ENCODE results near the gene FLT4.
"Not testable (repeated sequence)": the region's sequence is repeated elsewhere in the genome, so short reads cannot be mapped to it uniquely, and the experiment has no call there.

FLT4 gene

DNA sequence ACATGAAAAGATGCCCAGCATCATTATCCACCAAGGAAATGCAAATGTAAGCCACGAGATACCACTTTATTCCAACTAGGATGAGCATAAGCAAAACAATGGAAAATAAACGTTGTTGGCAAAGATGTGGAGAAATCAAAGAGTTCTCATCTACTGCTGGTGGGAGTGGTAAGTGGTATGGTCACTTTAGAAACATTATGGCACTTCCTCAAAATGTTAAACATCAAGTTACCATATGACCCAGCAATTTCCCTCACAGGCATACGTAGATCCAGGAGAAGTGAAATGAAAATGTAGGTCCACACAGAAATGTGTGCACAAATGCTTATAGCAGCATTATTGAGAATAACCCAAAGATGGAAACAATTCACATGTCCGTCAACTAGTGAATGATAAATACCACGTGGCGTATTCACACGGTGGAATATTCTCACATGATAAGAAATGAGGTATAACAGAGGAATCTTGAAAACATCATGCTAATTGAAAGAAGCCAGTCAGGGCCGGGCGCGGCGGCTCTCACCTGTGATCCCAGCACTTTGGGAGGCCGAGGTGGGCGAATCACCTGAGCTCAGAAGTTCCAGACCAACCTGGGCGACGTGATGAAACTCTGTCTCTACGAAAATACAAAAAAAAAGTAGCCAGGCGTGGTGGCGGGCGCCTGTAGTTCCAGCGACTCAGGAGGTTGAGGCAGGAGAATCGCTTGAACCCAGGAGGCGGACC, 16.4 kb upstream of the FLT4 start:
- TF ChIP-seq JUND (IDR thresholded peaks at IDR 0.05; ENCODE audit: low read depth), result no peak
- DNase-seq (ENCODE audit: low read depth in 1 of 2, low spot score in 1 of 2), result no peak
- in situ Hi-C loops (cut with HindIII; ENCODE audit: low pct_unique_long_range_greater_than_20kb, low sequenced_read_pairs), result no loop called here

DNA sequence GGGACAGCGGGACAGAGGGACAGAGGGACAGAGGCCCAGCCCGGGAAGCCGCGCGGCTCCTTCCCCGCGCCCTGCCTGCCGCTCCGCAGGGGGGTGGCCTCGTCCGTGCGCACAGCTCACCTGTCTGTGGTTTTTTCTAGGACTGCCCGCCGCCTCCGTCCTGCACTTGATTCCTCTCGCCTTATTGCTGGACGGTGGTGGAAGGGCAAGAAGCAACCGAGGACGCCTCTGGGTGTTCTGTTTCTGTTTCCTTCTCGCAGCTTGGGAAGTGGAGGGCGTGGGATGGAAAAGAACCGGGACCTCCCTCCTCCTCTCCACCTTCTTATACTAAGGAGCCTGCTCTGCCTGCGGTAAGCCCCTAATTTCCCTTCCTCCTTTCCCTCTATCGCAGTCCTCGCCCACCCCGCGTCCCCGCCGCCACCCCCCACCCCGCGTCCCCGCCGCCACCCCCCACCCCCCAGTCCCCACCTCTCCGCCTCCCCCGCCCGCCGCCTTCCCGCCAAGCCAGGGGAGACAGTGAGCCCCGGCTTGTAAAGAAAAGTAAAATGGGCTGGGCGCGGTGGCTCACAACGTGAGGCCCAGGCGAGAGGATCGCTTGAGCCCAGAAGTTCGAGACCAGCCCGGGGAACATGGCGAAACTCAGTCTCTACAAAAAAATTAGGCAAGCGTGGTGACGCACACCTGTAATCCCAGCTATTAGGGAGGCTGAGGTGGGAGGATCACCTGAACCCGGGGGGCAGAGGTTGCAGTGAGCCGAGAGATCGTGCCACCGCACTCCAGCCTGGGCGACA, 9.6 kb upstream of the FLT4 start:
- no peak for DNase-seq (ENCODE audit: low read depth in 1 of 2, low spot score in 1 of 2)
- no peak for TF ChIP-seq JUND (IDR thresholded peaks at IDR 0.05; ENCODE audit: low read depth)
- in situ Hi-C loops (cut with HindIII; ENCODE audit: low pct_unique_long_range_greater_than_20kb, low sequenced_read_pairs), result no loop called here

DNA sequence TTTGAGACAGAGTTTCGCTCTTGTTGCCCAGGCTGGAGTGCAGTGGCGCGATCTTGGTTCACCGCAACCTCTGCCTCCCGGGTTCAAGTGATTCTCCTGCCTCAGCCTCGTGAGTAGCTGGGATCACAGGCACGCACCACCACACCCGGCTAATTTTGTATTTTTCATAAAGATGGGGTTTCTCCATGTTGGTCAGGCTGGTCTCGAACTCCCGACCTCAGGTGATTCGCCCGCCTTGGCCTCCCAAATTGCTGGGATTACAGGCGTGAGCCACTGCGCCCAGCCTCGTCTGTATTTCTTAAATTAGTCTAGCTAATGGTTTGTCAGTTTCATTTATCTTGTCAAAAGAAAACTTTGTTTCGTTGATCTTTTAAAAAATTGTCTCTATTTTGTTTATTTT, 5.8 kb upstream of the FLT4 start:
- in situ Hi-C loops (cut with HindIII; ENCODE audit: low pct_unique_long_range_greater_than_20kb, low sequenced_read_pairs); DNase-seq (ENCODE audit: low read depth in 1 of 2, low spot score in 1 of 2): not testable (repeated sequence)

DNA sequence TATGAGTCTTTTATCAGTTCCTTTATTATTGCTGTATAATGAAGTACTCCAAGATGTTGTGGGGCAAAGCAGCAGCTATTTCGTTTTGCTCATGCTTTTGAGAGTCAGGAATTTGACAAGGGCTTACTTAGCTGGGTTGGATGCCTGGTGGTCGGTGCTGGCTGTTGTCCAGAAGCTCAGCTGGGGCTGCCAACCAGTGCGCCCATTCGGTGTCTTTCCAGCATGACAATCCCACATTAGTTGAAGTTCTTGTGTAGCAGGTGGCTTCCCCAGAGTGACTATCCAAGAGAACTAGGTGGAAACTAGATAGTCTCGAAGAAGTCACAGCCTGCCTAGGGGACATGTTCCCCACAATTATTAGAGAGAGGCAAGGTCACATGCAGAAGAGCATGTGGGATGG, 3.4 kb upstream of the FLT4 start:
- DNase-seq (ENCODE audit: low read depth in 1 of 2, low spot score in 1 of 2), result no peak
- no peak for TF ChIP-seq JUND (IDR thresholded peaks at IDR 0.05; ENCODE audit: low read depth)
- in situ Hi-C loops (cut with HindIII; ENCODE audit: low pct_unique_long_range_greater_than_20kb, low sequenced_read_pairs), result no loop called here

DNA sequence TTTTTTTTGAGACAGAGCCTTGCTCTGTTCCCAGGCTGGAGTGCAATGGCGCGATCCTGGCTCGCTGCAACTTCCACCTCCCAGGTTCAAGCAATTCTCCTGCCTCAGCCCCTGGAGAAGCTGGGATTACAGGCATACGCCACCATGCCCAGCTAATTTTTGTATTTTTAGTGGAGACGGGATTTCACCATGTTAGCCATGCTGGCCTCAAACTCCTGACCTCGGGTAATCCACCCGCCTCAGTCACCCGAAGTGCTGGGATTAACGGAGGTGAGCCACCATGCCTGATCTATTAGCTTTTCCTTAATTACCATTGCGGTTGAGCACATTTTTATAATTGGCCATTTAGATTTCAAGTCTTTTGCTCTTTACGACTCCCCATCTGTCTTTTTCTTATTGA, 2.9 kb upstream of the FLT4 start:
- TF ChIP-seq JUND (IDR thresholded peaks at IDR 0.05; ENCODE audit: low read depth), result no peak
- no peak for DNase-seq (ENCODE audit: low read depth in 1 of 2, low spot score in 1 of 2)
- in situ Hi-C loops (cut with HindIII; ENCODE audit: low pct_unique_long_range_greater_than_20kb, low sequenced_read_pairs), result no loop called here

DNA sequence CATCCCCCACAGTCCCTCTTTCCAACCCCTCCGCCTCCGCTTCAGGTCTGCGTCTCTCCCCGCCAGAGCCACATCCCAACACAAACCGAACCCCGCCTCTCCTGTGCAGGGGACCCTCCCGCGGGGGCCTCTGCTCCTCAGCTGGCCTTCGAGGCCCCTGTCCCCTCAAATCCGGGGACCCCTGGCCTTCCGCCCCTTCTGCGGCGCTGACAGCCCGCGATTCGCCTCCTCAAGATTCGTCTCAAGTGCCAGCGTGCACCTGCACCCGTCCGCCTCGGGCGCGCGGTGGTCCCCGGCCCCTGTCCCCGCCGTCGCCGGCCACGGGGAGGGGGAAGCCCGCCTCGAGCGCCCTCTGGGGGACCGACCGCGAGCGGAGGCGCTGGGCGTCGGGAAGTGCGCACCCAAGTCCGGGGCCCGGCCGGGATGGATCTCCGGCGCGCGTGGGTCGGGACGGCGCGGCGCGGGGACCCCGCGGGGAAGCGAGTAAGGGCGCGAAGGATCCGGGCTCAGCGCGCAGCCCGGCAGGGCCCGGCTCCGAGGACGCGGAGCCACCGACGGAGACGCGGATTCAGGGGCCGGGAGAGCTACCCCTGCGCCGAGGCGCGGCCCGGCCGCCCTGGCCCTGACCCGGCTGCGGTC, 623 bp downstream of the FLT4 start:
- DNase-seq (ENCODE audit: low read depth in 1 of 2, low spot score in 1 of 2), result no peak
- no peak for TF ChIP-seq JUND (IDR thresholded peaks at IDR 0.05; ENCODE audit: low read depth)
- in situ Hi-C loops (cut with HindIII; ENCODE audit: low pct_unique_long_range_greater_than_20kb, low sequenced_read_pairs), result no loop called here

DNA sequence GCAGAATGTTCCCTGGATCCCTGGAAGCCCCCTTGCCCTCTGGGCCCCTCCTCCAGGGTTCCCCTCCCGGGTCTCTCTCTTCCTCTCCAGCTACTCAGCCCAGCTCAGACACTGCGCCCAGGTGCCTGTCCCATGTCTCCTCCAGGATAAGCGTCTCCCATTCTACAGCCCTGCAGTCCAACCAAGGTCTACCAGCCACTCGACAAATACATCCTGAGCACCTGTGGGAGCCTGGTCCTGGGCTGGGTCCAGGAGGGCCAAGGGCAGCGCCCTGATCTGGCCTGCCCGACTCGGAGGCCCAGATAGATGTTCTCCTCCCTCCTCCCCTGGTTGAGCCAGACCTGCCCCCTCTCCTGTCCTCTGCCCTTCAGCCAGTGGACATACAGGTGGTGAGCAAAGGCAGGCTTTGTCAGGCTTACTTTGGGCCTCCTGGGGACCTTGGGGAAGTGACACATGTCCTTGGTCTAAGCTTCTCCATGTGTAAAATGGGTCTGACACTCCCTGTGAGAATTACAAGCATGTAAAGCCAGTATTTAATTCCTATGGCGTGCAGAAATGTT, 1.4 kb downstream of the FLT4 start:
- TF ChIP-seq JUND (IDR thresholded peaks at IDR 0.05; ENCODE audit: low read depth), result no peak
- no peak for DNase-seq (ENCODE audit: low read depth in 1 of 2, low spot score in 1 of 2)
- in situ Hi-C loops (cut with HindIII; ENCODE audit: low pct_unique_long_range_greater_than_20kb, low sequenced_read_pairs), result no loop called here

DNA sequence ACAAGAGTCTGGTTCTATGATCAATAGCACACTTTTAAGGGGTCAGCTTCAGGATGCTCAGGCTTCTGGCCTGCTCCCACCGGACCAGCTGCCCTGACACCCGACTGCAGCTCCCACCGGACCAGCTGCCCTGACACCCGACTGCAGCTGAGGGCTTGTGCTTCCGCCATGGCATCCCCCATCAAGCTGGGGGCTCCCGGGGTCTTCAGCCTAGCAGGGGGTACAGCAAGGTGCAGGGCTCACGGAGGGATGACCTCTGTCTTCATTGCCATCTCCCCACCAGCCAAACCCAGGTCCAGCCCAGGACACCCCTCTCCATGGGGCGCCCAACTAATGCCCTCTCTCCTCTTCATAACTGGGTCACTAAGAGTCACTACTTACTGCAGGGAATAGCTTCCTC, 1.9 kb downstream of the FLT4 start:
- no peak for DNase-seq (ENCODE audit: low read depth in 1 of 2, low spot score in 1 of 2)
- in situ Hi-C loops (cut with HindIII; ENCODE audit: low pct_unique_long_range_greater_than_20kb, low sequenced_read_pairs), result no loop called here
- no peak for TF ChIP-seq JUND (IDR thresholded peaks at IDR 0.05; ENCODE audit: low read depth)

DNA sequence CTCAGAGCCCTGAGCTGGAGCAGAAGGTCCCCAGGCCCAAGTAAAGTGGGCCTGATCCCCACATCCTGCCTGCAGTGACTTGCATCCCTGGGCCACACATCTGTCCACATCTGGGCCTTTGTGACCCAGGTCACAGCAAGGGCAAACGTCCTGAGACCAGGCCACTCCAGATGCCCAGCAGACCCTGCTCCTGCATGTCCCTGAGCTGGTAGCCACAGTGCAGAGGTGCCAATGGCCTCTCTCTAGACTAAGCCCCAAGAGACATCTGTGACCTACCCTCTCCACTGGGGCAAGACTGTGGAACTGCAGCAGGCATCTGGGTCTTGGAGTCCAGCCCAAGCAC, 2.5 kb downstream of the FLT4 start:
- in situ Hi-C loops (cut with HindIII; ENCODE audit: low pct_unique_long_range_greater_than_20kb, low sequenced_read_pairs), result no loop called here
- no peak for TF ChIP-seq JUND (IDR thresholded peaks at IDR 0.05; ENCODE audit: low read depth)
- peak in 1 of 2 experiments; percentile 35 for DNase-seq (ENCODE audit: low read depth in 1 of 2, low spot score in 1 of 2)

DNA sequence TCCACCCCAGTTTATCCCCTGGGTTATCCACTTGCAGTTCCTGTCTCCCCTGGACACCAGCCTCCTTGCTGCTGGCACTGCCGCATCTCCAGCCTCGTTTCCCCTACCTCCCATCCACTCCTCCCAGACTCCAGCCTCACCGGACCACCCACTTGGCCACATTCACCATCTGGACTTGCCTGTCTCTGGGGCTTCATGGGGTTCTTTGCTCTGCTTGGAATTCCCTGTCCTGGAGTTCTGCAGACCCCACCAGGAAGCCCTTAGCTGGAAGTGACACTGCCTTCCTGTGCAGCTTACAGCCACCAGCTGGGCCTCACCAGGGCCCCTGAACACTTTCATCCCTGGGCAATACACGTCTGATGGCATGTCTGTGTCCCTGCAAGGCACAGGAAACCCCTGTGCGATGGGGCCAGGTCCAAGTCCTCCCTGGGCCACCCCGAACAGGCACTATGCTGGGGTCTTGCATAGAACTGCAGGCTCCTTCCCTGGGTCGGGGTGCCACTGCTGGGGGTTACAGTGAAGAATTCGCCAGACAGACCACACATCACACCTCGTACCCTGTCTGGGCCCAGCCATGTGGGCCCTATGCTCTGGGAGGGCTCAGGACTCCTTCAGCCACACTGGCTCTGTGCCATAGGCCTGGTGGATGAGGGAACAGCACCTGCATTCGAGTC, 3.0 kb downstream of the FLT4 start:
- no peak for TF ChIP-seq JUND (IDR thresholded peaks at IDR 0.05; ENCODE audit: low read depth)
- in situ Hi-C loops (cut with HindIII; ENCODE audit: low pct_unique_long_range_greater_than_20kb, low sequenced_read_pairs), result no loop called here
- peak in 1 of 2 experiments; percentile 10 for DNase-seq (ENCODE audit: low read depth in 1 of 2, low spot score in 1 of 2)

DNA sequence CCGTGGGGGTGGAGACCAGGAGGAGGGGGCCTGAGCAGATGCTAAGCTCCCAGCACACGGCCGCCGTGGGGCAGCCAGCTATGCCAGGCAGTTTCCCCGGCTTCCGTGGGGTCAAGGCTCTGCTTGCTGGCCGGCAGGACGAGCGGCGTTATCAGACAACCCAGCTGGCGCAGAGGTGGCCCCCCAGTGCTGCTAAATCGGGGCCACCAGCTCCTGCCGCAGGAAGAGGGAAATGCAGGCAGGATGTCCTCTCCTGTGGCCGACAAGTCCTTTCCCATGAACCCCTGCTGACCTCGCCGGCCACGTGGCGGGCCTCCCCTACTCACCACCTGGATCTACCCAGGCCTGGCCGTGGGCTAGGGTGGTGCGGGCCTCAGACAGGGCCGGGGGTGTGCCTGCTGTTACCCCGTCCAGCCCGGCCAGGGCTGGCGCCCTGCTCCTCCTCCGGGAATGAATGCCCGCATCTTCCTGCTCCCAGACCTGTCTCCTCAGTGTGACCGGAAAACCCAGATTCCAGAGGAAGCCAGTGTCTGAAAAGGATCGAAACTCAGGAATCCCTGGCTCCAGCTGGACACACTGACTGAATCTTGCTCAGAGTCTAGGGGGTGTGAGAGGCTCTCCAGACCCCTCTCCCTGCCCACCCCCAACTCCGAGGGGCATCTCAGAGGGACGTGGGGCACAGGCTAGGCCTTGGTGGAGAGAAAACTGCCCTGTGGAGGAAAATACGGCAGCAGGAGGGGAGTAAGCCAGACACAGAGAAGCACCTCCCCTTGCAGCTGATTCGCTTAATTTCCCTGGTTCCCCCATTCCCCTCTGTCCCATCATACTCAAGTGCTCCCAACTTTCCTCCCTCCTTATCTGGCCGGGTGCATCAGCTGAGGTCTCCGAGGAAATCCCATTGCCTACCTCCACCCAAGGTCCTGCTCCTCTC, 3.9 kb downstream of the FLT4 start:
- peak in 1 of 2 experiments; percentile 62 for DNase-seq (ENCODE audit: low read depth in 1 of 2, low spot score in 1 of 2)
- no peak for TF ChIP-seq JUND (IDR thresholded peaks at IDR 0.05; ENCODE audit: low read depth)
- in situ Hi-C loops (cut with HindIII; ENCODE audit: low pct_unique_long_range_greater_than_20kb, low sequenced_read_pairs), result no loop called here
